GM12878 (cell line): ENCODE results near the gene PRKCE. TPM values are rescaled to one million over a fixed set of nuclear protein-coding genes. Genes with fewer than 3 reads are reported as not detected.

Experiments used
- CBX3 ChIP-seq: fragments of 200-600 bp; sonication (generic); IDR thresholded peaks from 2 replicates; pipeline ENCODE4 v1.6.1; 2016; ENCODE audit warnings: low read depth, borderline replicate concordance
- CEBPZ ChIP-seq: fragments of 150-350 bp; IDR thresholded peaks from 2 replicates; pipeline ENCODE4 v1.6.1; 2016; ENCODE audit warnings: low read depth, low read length
- GATAD2B ChIP-seq: fragments of 450-650 bp; conservative IDR thresholded peaks from 2 replicates; pipeline ENCODE4 v1.6.1; 2017; ENCODE audit warnings: low read depth, mild to moderate bottlenecking, moderate library complexity
- NR2C1 ChIP-seq: fragments of 450-650 bp; IDR thresholded peaks from 2 replicates; pipeline ENCODE4 v1.6.1; 2017; ENCODE audit warnings: antibody characterized with exemption, mild to moderate bottlenecking, moderate library complexity
- PKNOX1 ChIP-seq: fragments of 450-650 bp; IDR thresholded peaks from 2 replicates; pipeline ENCODE4 v1.6.1; 2016; ENCODE audit warnings: mild to moderate bottlenecking
- PRDM15 ChIP-seq: fragments of 450-650 bp; formaldehyde crosslinking; IDR thresholded peaks from 2 replicates; pipeline ENCODE4 v1.4.0; 2020; ENCODE audit warnings: mild to moderate bottlenecking, moderate library complexity
- RFX5 ChIP-seq: IDR thresholded peaks from 2 replicates; pipeline ENCODE4 v1.6.1; 2011; ENCODE audit warnings: low read depth, low read length, improper control_type of control experiment
- TAF1 ChIP-seq: IDR thresholded peaks from 2 replicates; pipeline ENCODE4 v1.6.1; 2011; ENCODE audit warnings: mild to moderate bottlenecking, low read depth, low read length, borderline replicate concordance
- TBL1XR1 ChIP-seq: IDR thresholded peaks from 2 replicates; pipeline ENCODE4 v1.6.1; 2012; ENCODE audit warnings: low read depth, low read length, improper control_type of control experiment
- TCF7 ChIP-seq: IDR thresholded peaks from 2 replicates; pipeline ENCODE4 v1.6.1; 2014; ENCODE audit warnings: antibody characterized with exemption, borderline replicate concordance
- polyA plus RNA-seq, 11 experiments: library from polyadenylated mRNA; depleted of rRNA in 4 of 11; unstranded in 6 of 11; stranded (reverse) in 5 of 11; fragments of >200 nt; fragmentation: Nextera tagmentation in 4 of 11; fragmentation: Illumina TruSeq in 1 of 11; extraction: Ambion mirVana in 4 of 11; extraction: Trizol in 1 of 11; gene quantifications; 1 replicate in 1 of 11; 2 replicates in 10 of 11; pipeline versions ENCODE4 v1.2.1 to v1.2.3, GENCODE V29; 2011 to 2016; ENCODE audit warnings: inconsistent platforms in 2 of 11, missing spikeins in 2 of 11, low read depth in 1 of 11
- total RNA-seq, 4 experiments: library from RNA; depleted of rRNA in 3 of 4; stranded (reverse); fragments of >200 nt in 3 of 4; fragmentation: Illumina TruSeq in 1 of 4; extraction: Trizol in 1 of 4; gene quantifications; 2 replicates each; pipeline versions ENCODE4 v1.2.1 to v1.2.3, GENCODE V29; 2013 to 2021

Gene PRKCE
- total and polyA plus RNA-seq, 10 of the 15 experiments (the other 5 are each of a cell fraction or from before 2014, with no cell fraction given) = 2.6 to 28.2 (median 11.3) TPM

- TF ChIP-seq CEBPZ = no peak
- TF ChIP-seq TAF1 = no peak
- TF ChIP-seq PRDM15 (CRISPR knock-in tag) = no peak
- TF ChIP-seq TBL1XR1 = no peak
- TF ChIP-seq CBX3 = no peak
- no peak for TF ChIP-seq PKNOX1
- TF ChIP-seq TCF7 = no peak
- TF ChIP-seq NR2C1 = no peak
- no peak for TF ChIP-seq RFX5
- no peak for TF ChIP-seq GATAD2B
Measured at GRCh38 chr2:45907592-45907991, 256.1 kb downstream of the PRKCE start (continued).
